TTC549 (cell line): Measurements from ENCODE around the gene LSR.

Experiments used
- FAIRE-seq: peaks from 2 replicates; lab custom pipeline; 2012; peaks lifted over from hg19 to GRCh38; lab: Jason Lieb, UNC

The LSR gene

DNA sequence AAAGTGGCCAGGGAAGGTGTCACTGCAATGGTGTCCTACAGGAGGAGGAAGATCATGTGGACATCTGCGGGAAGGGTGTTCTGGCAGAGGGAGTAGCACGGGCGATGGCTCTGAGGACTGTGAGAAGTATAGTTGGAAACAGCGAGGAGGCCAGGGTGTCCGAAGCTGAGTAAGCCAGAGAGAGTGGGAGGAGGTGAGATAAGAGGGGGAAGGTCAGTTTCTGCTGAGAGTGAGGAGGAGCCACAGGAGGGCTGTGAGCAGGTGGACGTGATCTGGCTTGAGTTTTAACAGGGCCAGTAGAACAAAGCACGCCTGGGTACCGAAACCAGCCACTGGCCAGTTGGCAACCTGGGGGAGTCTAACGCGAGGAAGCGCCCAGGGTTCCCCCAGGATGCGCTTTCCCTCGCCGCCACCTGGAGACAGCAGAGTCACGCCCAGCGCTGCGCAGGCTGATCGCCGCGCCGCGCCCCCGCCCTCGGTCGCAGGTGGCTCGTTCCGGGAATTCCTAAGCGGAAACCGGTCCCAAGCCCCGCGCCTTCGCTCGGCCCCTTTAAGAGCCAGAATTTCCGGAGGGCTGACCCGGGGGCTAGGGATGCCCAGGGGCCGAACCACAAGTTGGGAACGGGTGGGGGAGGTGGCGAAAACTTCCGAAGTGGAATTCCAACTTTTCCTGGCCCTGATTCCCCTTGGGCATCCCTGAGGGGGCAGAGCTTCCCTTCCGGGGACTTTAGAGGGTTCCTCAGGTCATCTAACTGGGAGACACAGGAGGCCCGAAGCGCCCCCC is 1.1 kb upstream of the LSR start:
- FAIRE-seq, result no peak

DNA sequence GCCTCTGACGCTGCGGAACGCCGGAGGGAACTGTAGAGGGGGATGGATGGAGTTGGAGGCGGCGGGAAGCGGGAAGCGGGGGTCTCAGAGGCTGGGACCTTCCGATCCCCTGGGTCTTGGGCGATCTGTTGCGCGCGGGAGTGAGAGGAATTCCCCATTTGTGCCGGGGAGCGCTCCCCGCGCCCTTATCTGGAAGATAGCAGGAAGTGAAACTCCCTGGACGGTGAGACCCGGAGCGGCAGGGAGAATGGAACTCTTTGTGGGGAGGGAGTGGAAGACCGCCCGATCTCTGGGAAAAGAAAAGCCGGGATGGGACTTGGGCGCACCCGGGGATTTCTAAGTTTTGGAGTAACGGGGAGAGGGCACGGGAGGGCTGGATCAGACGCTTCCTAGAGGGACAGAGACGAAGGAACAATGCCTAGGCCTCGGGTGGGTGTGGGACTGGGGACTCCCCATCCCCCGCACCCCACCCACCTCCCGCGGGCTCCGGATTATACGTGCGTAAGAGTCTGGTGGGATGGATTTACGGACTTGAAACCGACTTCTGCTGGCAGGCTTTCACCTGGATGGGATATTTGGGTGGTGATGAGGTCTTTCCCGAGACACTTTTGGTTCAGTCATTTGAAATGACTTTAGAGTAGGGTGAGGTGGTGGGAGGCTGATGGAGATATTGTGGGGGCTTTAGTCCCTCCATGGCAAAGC is 495 bp downstream of the LSR start:
- no peak for FAIRE-seq

DNA sequence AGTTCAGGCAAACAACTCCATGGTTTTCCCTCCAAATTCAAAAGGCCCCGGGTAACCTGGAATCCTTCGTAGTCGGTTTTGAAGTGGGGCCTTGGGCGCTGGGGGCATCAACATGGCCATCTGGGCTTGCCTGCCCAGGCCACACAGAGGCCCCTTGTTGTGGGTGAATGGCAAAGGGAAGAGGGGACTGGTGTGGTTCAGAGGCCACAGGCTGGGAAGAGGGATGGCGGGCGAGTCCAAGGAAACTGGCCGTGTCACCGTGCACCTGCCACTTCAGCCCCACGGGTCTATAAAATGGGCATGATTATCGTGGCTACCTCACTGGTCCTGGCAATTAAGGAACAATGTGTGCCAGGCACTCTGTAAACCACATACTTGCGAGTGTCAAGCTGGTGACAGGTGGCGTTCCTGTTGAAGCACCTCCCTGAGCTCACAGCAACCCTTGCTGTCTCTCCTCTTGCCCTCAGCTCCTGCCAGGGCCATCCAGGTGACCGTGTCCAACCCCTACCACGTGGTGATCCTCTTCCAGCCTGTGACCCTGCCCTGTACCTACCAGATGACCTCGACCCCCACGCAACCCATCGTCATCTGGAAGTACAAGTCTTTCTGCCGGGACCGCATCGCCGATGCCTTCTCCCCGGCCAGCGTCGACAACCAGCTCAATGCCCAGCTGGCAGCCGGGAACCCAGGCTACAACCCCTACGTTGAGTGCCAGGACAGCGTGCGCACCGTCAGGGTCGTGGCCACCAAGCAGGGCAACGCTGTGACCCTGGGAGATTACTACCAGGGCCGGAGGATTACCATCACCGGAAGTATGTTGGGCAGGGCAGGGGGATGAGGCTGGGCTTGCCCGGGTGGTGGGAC is 1.3 kb downstream of the LSR start:
- FAIRE-seq, result no peak

- no peak for FAIRE-seq
Observed at GRCh38 chr19:35251456-35251855, 2.7 kb downstream of the LSR start.

DNA sequence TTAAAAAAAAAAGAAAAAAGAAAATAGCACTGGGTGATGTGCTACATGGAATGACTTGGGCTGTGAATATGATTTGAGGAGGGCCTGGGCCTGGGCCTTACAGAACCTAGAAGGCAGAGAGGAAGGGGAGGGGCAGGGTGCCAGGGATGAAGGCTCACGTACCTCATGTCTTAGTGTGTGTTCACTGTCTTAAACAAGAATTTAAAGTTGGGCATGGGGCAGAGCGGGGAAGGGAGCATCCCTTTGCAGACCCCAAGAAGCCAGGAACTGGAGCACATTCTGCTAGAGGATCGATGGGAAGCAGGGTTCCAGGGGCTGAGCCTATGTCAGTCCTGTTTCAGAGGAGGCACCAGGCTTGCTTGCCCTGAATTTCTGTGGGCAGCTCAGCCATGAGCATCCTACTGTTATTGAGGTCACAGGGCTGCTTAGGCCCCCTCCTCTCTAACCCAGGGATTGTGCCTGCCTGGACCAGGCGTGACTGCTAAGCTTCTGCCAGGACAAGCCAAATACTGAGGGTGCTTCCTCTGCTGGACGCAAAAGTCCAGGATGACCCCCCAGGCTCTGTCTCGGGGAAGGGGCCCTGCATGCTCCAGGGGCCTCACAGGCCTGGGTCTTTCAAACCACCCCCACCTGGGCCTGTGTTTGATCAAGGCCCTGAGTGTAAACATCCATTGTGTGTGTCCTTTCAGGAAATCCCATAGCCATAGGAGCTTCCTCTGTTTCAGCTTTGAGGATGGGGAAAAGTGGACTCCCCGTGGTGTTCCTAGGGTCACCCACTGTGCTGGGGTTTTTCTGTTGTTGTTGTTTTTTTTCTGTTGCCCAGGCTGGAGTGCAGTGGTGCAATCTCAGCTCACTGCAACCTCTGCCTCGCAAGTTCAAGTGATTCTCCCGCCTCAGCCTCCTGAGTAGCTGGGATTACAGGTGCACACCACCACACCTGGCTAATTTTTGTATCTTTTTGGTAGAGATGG is 4.8 kb downstream of the LSR start:
- FAIRE-seq, result no peak

GRCh38 chr19:35254341-35255297 is 5.8 kb downstream of the LSR start:
- no peak for FAIRE-seq

DNA sequence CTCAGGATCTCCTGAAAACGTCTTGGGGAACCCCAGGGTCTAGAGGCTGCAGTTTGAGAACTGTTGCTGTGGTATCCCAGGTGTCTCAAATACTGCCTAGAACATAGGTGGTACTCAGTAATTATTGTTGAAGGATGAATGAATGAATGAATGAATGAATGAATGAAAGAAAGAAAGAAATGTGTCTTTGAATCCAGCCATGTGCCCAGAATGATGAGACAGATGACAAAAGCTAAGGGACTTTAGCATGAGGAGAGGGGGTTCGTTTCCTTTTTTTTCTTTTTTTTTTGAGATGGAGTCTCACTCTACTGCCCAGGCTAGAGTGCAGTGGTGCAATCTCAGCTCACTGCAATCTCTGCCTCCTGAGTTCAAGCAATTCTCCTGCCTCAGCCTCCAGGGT is 7.8 kb downstream of the LSR start:
- no peak for FAIRE-seq

GRCh38 chr19:35257113-35257461 is 8.3 kb downstream of the LSR start:
- no peak for FAIRE-seq

GRCh38 chr19:35260694-35261304 is 12.0 kb downstream of the LSR start:
- no peak for FAIRE-seq

DNA sequence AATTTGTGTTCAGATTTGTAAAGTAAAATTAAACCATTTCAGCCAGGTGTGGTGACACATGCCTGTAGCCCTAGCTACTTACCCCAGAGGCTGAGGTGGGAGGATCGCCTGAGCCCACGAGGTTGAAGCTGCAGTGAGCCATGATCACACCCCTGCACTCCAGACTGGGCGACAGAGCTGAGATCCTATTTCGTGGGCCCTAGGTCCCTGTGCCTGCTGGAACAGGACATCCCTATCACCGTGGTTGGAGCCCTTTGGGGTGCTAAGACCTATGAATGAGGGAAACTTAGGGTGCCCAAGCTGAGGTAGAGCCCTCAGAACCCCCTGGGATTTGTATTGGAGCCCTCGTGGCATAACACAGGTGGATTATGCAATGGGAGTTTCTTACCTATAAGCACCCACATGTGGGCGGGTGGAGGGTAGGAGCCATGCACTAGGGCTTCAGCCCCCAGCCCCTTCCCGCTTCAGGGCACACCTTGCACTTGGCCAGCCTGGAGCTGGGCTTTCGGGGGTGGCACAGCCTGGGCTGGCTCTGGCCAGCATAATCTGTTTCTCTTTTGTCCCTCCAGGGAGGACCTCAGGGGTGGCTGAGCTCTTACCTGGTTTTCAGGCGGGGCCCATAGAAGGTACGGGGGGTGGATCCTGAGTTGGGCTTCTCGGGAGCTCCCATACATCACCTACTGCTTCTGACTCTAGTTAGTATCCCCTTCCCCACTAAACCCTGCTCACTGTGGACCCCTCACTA is 12.7 kb downstream of the LSR start:
- no peak for FAIRE-seq

- FAIRE-seq, result no peak
Observed at GRCh38 chr19:35262101-35262761, 13.4 kb downstream of the LSR start.

GRCh38 chr19:35264268-35265125 is 15.7 kb downstream of the LSR start:
- FAIRE-seq, result no peak

GRCh38 chr19:35265126-35265899 is 16.5 kb downstream of the LSR start:
- FAIRE-seq, result no peak

DNA sequence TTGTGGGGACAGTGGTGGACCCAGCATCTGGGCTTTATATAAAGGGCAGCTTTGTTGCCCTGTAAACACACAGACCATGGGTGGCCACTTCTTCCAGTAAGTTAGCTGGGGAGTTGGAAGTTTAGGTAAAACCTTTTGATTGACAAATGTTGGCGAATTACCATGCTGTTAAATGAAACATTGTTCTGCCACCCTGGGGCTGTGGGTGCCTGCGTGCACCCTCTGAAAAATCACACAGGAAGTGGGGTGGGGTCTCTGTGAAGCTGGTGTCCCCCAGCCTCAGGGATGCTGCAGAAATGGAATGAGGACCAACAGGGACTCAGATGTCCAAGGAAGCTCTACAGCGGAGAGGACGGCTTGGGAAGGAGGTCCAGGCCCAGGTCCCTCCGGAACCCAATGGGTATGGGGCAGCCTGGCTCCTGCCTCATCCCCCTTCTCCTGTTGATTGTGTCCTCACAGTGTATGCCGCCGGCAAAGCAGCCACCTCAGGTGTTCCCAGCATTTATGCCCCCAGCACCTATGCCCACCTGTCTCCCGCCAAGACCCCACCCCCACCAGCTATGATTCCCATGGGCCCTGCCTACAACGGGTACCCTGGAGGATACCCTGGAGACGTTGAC is 17.2 kb downstream of the LSR start:
- FAIRE-seq, result no peak

DNA sequence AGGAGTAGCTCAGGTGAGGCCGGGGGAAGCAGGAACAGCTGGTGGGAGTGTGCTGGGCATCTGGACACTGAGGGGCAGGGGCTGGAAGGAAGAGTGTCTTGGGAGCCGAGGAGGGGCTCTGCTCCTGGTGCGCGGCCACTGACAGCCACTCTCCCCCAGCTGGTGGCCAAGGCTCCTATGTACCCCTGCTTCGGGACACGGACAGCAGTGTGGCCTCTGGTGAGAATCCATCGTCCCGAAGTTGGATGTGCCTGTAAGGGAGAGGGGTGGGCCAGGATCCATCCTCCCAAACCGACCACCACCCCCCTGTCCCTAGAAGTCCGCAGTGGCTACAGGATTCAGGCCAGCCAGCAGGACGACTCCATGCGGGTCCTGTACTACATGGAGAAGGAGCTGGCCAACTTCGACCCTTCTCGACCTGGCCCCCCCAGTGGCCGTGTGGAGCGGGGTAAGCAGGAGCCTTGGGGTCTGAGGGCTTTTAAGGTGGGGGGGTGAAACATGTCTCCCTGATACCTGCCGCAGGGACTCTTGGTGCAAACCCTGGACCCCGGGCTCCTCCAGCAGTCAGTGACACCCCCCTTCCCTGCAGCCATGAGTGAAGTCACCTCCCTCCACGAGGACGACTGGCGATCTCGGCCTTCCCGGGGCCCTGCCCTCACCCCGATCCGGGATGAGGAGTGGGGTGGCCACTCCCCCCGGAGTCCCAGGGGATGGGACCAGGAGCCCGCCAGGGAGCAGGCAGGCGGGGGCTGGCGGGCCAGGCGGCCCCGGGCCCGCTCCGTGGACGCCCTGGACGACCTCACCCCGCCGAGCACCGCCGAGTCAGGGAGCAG is 17.9 kb downstream of the LSR start:
- FAIRE-seq, result no peak

DNA sequence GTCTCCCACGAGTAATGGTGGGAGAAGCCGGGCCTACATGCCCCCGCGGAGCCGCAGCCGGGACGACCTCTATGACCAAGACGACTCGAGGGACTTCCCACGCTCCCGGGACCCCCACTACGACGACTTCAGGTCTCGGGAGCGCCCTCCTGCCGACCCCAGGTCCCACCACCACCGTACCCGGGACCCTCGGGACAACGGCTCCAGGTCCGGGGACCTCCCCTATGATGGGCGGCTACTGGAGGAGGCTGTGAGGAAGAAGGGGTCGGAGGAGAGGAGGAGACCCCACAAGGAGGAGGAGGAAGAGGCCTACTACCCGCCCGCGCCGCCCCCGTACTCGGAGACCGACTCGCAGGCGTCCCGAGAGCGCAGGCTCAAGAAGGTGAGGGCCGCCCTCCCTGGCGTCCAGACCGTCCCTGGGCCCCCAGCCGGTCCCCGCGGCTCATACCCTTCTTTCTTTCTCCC is 18.6 kb downstream of the LSR start:
- no peak for FAIRE-seq
